DMS153 treated with DMSO at 0.1 percent for 48 hours (cell line): ENCODE data around the gene BCKDHA.
A peak's percentile ranks its signal among the peaks of the same experiment; 100 is the strongest.
"Not testable (repeated sequence)": the region's sequence is repeated elsewhere in the genome, so short reads cannot be mapped to it uniquely, and the experiment has no call there.

Source experiments
- DNase-seq: peaks from one replicate; lab custom pipeline; 2025; ENCODE audit not compliant: unreplicated experiment; lab: John Stamatoyannopoulos, UW

Gene BCKDHA

DNA sequence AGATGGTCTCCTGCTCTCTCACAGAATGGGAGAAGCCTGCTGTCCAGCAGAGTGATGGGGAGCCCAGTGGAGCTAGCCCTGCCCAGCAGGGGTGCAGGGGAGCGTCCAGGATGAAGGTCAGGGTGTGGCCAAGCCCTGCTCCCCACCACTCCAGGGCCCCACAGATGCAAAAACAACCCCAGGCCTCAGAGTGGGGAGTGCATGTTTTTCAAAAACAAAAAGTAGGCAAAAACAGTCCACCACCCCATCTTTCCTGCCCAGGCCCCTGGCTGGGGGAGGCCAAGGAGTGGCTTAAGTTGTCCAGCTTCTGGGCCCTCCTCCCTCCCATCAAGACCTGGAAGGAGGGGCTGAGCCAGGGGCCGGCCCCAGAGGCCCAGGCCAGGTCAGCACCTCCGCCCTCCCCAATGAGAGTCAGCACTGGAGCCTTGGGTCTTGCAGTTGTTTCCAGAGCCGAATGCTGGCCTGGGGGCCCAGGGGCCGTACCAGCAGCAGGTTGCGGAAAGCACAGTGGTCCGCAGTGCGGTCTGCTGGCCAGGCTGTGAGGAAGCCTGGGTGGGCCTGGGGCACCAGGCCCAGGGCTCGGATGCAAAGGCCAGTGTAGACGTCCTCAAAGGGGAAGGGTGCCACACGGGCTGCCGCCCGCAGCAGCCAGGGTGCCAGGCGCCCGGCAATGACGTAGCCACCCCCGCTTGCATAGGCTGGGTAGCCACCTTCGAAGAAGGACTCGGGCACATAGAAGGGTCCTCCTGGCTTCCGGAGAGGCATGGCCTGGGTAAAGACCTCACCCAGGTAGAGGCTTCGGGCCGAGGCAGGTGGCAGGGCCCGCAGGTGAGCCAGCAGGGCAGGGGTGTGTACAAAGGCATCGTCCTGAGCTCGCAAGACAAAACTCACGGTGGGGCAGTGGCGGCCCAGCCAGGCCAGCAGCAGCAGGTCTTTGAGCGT lies 27.8 kb downstream of the BCKDHA start:
- DNase-seq = no peak

GRCh38 chr19:41426116-41426841 lies 28.7 kb downstream of the BCKDHA start:
- DNase-seq = no peak

DNA sequence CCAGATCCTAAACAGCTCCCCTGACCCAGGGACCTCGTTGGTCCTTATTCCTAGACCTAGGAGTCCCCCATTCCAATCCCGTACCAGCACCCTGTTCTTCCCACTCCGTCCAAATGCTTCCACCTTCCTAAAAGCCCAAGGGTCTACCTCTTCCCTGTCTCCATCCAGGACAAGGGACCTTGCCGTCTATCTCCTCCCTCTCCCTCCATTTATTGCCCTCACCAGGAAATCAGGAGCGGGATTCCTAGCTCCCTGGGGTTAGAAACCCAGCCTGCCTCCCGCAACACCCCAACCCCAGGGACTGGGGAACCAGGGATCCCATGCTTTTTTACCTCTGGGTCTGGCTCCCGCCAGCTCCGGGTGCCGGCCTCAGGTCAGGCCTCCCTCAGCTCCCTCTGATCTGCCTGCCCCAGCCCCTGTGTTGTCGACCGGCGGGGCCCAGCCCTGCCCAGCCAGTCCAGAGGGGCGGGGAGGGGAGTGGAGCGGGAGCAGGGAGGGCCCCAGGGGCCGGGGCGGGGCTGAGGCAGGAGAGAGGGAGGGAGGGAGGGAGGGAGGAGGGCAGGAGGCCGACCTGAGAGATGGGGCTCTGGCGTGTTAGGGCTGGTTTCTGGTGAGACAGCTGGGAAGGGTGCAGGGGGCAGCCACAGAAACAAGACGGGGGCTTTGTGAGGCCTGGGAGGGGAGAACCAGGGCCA lies 29.5 kb downstream of the BCKDHA start, which contains the start of gene B3GNT8:
B3GNT8 (minus strand) TSS at position 423 of the 695 bp plus-strand sequence. CDS start 596 bp downstream, outside the sequence.
- DNase-seq = peak; percentile 59

GRCh38 chr19:41427647-41428480 lies 30.2 kb downstream of the BCKDHA start:
- peak; percentile 38 for DNase-seq

DNA sequence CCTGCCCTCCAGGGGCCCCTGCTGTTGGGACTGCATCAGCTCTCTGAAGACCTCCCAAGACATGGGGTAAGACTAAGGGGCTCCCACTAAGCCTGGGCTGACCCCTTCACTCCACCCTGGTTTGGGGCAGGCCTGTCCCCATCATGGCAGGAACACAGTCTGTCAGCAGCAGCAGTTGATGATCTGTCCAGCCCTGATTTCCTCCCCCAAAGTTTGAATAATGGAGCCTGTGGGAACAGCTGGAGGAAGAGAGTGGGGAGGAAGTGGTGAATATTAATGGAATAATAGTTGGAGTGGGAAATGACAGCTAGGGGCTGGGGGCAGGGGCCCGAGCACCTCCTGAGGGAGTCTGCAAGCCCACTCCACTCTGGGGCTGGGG lies 30.9 kb downstream of the BCKDHA start:
- no peak for DNase-seq

- DNase-seq = no peak
These were observed 33.3 kb downstream of the BCKDHA start for GRCh38 chr19:41430922-41431321.

DNA sequence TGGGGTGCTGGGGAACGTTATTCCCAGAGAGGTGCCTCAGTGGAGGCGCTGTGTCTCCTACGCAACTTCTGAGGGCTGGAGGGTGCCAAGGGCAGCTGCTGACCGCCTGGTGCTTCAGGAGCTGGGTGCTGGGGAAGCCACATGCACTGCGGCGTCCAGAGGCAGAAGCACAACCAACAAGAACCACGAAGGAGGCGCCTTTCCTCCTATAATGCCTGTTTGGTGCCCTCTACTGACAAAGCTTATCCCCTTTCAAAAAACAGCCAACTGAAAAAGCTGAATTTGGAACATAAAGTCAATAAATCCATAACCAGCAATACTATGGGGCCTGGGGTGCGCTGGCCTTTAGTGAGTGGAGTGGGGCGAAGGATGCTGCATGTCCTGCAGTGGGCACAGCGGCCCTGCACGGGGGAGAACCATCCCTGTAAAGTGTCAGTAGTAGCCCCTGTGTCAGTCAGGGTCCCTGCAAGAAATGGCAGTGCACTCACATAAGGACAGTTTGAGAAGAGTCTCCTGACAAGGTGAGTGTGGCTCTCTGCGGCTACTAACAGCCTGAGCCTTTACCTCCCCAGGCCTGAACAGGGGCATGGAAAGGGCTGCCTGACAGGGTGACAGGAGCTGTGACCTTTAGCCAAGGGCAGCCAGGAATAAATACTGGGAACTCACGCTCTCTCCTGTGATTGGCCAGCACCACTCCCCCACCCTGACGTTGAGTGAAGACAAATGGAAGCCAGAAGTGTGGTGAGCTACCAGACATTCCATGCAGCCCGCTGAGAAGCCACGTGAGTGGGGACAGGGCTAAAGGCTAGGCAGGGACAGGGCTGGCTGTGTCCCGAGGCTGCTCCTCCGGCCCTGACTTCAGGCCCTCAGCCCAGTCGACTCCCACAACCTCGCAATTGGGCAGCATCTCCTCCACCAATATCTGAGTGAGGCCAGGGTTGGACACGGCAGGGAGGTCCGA lies 34.1 kb downstream of the BCKDHA start:
- no peak for DNase-seq

GRCh38 chr19:41433171-41433570 lies 35.6 kb downstream of the BCKDHA start:
- no peak for DNase-seq

DNA sequence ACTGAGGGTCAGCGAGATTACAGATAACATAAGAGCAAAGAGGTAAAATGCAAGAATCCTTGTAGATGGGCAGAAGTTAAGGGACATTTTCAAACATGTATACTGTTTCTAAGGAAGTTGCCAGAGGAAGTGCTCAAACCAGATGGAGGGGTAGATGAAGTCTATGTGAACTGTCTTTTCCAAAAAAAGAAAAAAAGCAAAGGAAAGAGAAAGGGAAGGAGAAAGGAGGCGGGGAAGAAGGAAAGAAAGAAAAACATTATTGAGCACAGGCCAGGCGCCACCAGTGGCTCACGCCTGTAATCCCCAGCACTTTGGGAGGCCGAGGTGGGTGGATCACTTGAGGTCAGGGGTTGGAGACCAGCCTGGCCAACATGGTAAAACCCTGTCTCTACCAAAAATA lies 36.8 kb downstream of the BCKDHA start:
- DNase-seq = no peak

DNA sequence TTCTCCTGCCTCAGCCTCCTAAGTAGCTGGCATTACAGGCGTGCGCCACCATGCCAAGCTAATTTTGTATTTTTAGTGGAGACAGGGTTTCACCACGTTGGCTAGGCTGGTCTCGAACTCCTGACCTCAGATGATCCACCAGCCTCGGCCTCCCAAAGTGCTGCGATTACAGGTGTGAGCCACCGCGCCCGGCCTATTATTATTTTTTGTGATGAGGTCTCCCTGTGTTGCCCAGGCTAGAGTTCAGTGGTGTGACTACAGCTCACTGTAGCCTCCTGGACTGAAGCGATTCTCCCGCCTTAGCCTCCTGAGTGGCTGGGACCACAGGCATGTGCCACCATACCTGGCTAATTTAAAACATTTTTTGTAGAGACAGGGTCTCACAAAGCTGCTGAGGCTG lies 37.8 kb downstream of the BCKDHA start:
- DNase-seq = not testable (repeated sequence)

- DNase-seq = no peak
These were observed 38.5 kb downstream of the BCKDHA start for GRCh38 chr19:41435936-41436673.

GRCh38 chr19:41436674-41436951 lies 39.0 kb downstream of the BCKDHA start:
- no peak for DNase-seq

DNA sequence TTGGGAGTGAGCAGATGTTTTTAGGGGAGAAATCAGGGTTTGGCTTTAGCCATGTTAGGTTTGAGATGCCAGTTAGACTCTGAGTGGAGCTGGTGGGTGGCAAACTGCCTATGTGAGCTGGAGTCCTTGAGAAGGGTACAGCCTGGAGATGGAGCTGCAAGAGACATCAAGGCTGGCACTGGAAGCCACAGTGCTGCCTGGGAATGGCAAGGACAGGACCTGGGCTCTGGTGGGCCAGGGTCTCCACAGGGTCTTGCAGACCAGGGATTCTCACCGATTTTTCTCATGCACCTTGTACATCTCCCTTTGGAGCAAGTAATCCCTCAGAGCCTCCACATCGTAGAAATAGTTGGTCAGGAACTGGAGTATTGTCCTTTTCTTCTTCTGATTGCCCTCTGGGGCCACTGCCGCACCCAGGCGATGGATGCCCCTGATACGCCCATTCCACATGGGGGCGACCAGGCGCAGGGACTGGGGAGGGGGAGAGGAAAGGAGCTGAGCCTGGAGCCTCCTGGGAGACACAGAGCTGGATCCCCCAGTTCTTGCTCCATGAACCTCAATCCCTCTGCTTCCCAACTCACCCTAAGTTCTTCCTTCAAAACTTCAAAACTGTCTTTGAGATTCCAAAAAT lies 40.4 kb downstream of the BCKDHA start:
- no peak for DNase-seq

- DNase-seq = peak; percentile 98
These were observed 42.0 kb downstream of the BCKDHA start, which contains the start of gene DMAC2 for GRCh38 chr19:41439441-41440222. DMAC2 (minus strand) TSS chr19:41439912; CDS start chr19:41439899, 13 bp downstream.

DNA sequence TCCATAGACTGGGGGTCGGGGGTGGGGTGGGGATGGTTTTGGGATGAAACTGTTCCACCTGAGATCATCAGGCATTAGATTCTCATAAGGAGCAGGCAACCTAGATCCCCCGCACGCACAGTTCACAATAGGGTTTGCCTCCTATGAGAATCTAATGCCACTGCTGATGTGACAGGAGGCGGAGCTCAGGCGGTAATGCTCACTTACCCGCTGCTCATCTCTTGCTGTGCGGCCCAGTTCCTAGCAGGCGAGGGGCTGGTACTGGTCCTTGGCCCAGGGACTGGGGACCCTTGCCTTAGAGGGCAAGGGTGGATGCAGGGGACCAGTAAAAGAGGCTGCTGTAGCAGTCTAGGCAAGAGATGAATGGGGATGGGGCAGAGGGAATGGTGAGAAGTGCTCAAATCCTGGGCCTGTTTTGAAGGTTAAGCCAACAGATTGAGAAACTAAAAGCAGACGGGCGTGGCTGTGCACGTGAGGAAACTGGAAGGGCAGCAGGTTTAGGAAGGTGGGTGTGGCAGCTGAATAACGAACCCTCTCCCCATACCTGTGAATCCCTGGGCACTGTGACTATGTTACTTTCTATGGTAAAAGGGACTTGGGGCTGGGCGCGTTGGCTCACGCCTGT lies 43.8 kb downstream of the BCKDHA start:
- no peak for DNase-seq

DNA sequence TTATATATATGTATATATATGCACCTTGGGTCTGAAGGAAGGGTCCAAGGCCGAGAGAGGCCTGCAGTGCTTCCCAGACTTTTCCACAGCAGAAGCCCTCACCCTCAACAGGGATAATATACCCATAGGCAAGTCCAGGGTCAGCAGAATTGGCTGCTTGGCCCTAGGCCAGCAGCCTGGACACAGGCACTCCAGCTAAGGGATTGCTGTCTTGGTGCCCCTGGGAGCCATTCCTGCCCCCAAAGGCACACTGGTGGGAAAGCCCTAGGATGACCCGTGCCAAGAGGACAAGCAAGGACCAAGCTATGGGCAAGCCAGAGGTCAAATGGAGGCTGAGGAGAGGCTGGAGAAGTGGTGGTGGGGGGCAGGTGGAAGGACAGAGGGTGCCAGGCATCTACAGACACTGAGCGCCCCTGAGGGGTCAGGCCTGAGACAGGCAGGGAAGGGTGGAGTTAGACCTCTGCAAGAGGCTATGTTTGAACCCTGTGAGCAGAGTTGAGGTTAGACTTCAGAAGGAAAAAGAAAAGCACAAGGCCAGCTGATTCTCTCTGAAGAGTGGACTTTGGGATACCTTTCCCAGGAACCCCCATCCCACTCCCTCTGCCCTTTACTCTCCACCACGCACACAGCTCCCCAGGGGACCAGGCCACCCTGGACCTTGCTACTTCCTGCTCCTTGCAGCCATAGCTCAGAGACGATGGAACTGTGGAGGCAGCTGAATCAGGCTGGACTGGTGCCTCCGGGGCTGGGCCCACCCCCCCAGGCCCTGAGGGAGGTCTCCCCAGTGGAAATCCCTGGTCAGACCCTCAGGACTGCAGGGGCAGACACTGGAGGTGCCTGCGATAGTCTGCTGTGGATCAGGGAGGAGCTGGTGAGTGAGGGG lies 45.1 kb downstream of the BCKDHA start, which contains the start of gene ERICH4:
ERICH4 (plus strand) TSS at position 684 of the 883 bp plus-strand sequence; CDS start at position 698, 14 bp downstream.
- DNase-seq = no peak
